HEK293 (cell line): ENCODE data around the gene CDKAL1.

Source experiments
- CTCF ChIP-seq: fragments of 450-650 bp; formaldehyde crosslinking; IDR thresholded peaks from 2 replicates; pipeline ENCODE4 v1.5.1; 2016; ENCODE audit warnings: missing biosample characterization, missing genetic modification characterization
- KLF17 ChIP-seq: fragments of 450-650 bp; formaldehyde crosslinking; IDR thresholded peaks from 2 replicates; pipeline ENCODE4 v1.5.1; 2016; ENCODE audit warnings: missing biosample characterization, missing genetic modification characterization
- KLF8 ChIP-seq: fragments of 450-650 bp; formaldehyde crosslinking; IDR thresholded peaks from 2 replicates; pipeline ENCODE4 v1.5.1; 2016; ENCODE audit warnings: missing biosample characterization, missing genetic modification characterization
- MYNN ChIP-seq: fragments of 450-650 bp; formaldehyde crosslinking; IDR thresholded peaks from 2 replicates; pipeline ENCODE4 v1.5.1; 2016; ENCODE audit warnings: missing biosample characterization, missing genetic modification characterization, borderline replicate concordance
- REST ChIP-seq: fragments of 450-650 bp; formaldehyde crosslinking; IDR thresholded peaks from 2 replicates; pipeline ENCODE4 v1.5.1; 2016; ENCODE audit warnings: missing biosample characterization, missing genetic modification characterization
- ZBTB8A ChIP-seq: fragments of 450-650 bp; formaldehyde crosslinking; IDR thresholded peaks from 2 replicates; pipeline ENCODE4 v1.5.1; 2016; ENCODE audit warnings: missing biosample characterization, missing genetic modification characterization
- ZNF138 ChIP-seq: fragments of 450-650 bp; formaldehyde crosslinking; IDR thresholded peaks from 2 replicates; pipeline ENCODE4 v1.5.1; 2016; ENCODE audit warnings: missing biosample characterization, missing genetic modification characterization, borderline replicate concordance
- ZNF157 ChIP-seq: fragments of 450-650 bp; formaldehyde crosslinking; IDR thresholded peaks from 2 replicates; pipeline ENCODE4 v1.5.1; 2016; ENCODE audit warnings: missing biosample characterization, missing genetic modification characterization
- ZNF175 ChIP-seq: fragments of 450-650 bp; formaldehyde crosslinking; IDR thresholded peaks from 2 replicates; pipeline ENCODE4 v1.5.1; 2016; ENCODE audit warnings: missing biosample characterization, missing genetic modification characterization
- ZNF274 ChIP-seq, 2 experiments: fragments of 200-500 bp in 1 of 2; fragments of 450-650 bp in 1 of 2; sonication (Bioruptor generic) in 1 of 2; formaldehyde crosslinking in 1 of 2; IDR thresholded peaks; 2 replicates each; pipeline versions ENCODE4 v1.5.1 to v1.6.1; 2014 to 2016; ENCODE audit warnings: borderline replicate concordance in 1 of 2, inconsistent platforms in 1 of 2, low read length in 1 of 2, missing biosample characterization in 1 of 2, missing genetic modification characterization in 1 of 2
- ZSCAN30 ChIP-seq: fragments of 450-650 bp; IDR thresholded peaks from 2 replicates; pipeline ENCODE4 v1.5.1; 2018; ENCODE audit warnings: missing biosample characterization, mild to moderate bottlenecking, missing genetic modification characterization, moderate library complexity

GRCh38 chr6:20769631-20770030 lies 235.4 kb downstream of the CDKAL1 start:
- TF ChIP-seq CTCF (tag by site-specific recombination): no peak
- TF ChIP-seq ZNF175: no peak
- no peak for TF ChIP-seq KLF8 (tag by site-specific recombination)
- no peak for TF ChIP-seq ZSCAN30
- no peak for TF ChIP-seq ZNF138 (tag by site-specific recombination)
- TF ChIP-seq MYNN (tag by site-specific recombination): no peak
- TF ChIP-seq REST: no peak
- no peak for TF ChIP-seq ZNF274 (IDR thresholded peaks at IDR 0.05; ENCODE audit: low read length)
- no peak for TF ChIP-seq ZNF274 (tag by site-specific recombination; IDR thresholded peaks at IDR 0.05; ENCODE audit: borderline replicate concordance)
- TF ChIP-seq KLF17 (tag by site-specific recombination): no peak
- no peak for TF ChIP-seq ZNF157 (tag by site-specific recombination)
- no peak for TF ChIP-seq ZBTB8A
